GM23338 (cell line): ENCODE data around the gene ALDH1A2. TPM values are rescaled to one million over a fixed set of nuclear protein-coding genes. Genes with fewer than 3 reads are reported as not detected.

Experiments used
- ATAC-seq: fragments of 200-7000 bp; cut with Tn5 transposase; 3 replicates; pipeline ENCODE4 v1.9.1; 2020
- DNase-seq: peaks from one replicate; pipeline ENCODE4 v3.0.0-alpha.2; 2015; ENCODE audit warnings: low spot score
- H2AFZ ChIP-seq: fragments of 200-600 bp; sonication (generic); 2 replicates; pipeline ENCODE4 v1.8.0; 2016; ENCODE audit warnings: antibody characterized with exemption, mild to moderate bottlenecking, moderate library complexity
- H3F3A ChIP-seq: fragments of 200-600 bp; sonication (generic); replicated peaks from 2 replicates; pipeline ENCODE4 v1.8.0; 2017; ENCODE audit warnings: antibody characterized with exemption, mixed run types, low read depth
- H3K27ac ChIP-seq: fragments of 200-600 bp; sonication (generic); 2 replicates; pipeline ENCODE4 v1.6.1; 2016; ENCODE audit warnings: low read depth
- H3K27me3 ChIP-seq: fragments of 200-600 bp; sonication (generic); 2 replicates; pipeline ENCODE4 v1.8.0; 2016; ENCODE audit warnings: mild to moderate bottlenecking, mixed run types, moderate library complexity; ENCODE audit not compliant: insufficient read depth
- H3K36me3 ChIP-seq: fragments of 200-600 bp; sonication (generic); 2 replicates; pipeline ENCODE4 v1.8.0; 2016; ENCODE audit warnings: mild to moderate bottlenecking; ENCODE audit not compliant: insufficient read depth
- H3K4me1 ChIP-seq: fragments of 200-600 bp; sonication (generic); 2 replicates; pipeline ENCODE4 v1.8.0; 2016; ENCODE audit warnings: mild to moderate bottlenecking, moderate library complexity; ENCODE audit not compliant: insufficient read depth
- H3K4me2 ChIP-seq: fragments of 200-600 bp; sonication (generic); 2 replicates; pipeline ENCODE4 v1.7.1; 2017; ENCODE audit warnings: mixed run types
- H3K4me3 ChIP-seq: fragments of 200-600 bp; sonication (generic); 2 replicates; pipeline ENCODE4 v1.6.1; 2016; ENCODE audit warnings: mixed run types
- H3K79me2 ChIP-seq: fragments of 200-600 bp; sonication (generic); replicated peaks from 2 replicates; pipeline ENCODE4 v1.8.0; 2017; ENCODE audit warnings: mild to moderate bottlenecking; ENCODE audit not compliant: insufficient read depth
- H3K9me2 ChIP-seq: fragments of 200-600 bp; sonication (generic); 2 replicates; pipeline ENCODE4 v1.8.0; 2017; ENCODE audit not compliant: insufficient read depth
- H4K20me1 ChIP-seq: fragments of 200-600 bp; sonication (generic); replicated peaks from 2 replicates; pipeline ENCODE4 v1.8.0; 2017; ENCODE audit warnings: mild to moderate bottlenecking; ENCODE audit not compliant: insufficient read depth
- H3K27ac Mint-ChIP-seq: 2 replicates; pipeline ENCODE4 v1.8.0; 2020; ENCODE audit warnings: inconsistent platforms, mild to moderate bottlenecking, moderate library complexity, mixed read lengths
- H3K27me3 Mint-ChIP-seq: 3 replicates; pipeline ENCODE4 v1.8.0; 2022; ENCODE audit warnings: low read depth, mild to moderate bottlenecking, moderate library complexity, mixed read lengths, inconsistent platforms; ENCODE audit not compliant: insufficient read depth, poor library complexity
- H3K36me3 Mint-ChIP-seq: 3 replicates; pipeline ENCODE4 v1.8.0; 2021; ENCODE audit warnings: low read depth, mild to moderate bottlenecking, inconsistent platforms, moderate library complexity, mixed read lengths
- H3K4me1 Mint-ChIP-seq: 3 replicates; pipeline ENCODE4 v1.8.0; 2020; ENCODE audit warnings: mild to moderate bottlenecking, inconsistent platforms, mixed read lengths
- H3K4me3 Mint-ChIP-seq: 3 replicates; pipeline ENCODE4 v1.8.0; 2021; ENCODE audit warnings: moderate library complexity, mild to moderate bottlenecking, inconsistent platforms, mixed read lengths
- H3K9me3 Mint-ChIP-seq: 3 replicates; pipeline ENCODE4 v1.8.0; 2020; ENCODE audit warnings: moderate library complexity, mild to moderate bottlenecking, inconsistent platforms, mixed read lengths
- CREB1 ChIP-seq: fragments of 250-450 bp; sonication (Bioruptor Pico); IDR thresholded peaks from 2 replicates; pipeline ENCODE4 v1.5.0; 2020; ENCODE audit warnings: low read depth, mild to moderate bottlenecking, moderate library complexity
- CTCF ChIP-seq, 2 experiments: fragments of 200-600 bp in 1 of 2; sonication (generic) in 1 of 2; conservative IDR thresholded peaks; 2 replicates each; pipeline versions ENCODE4 v1.5.1 to v1.6.1; 2016 to 2017; ENCODE audit warnings: antibody characterized with exemption in 2 of 2, low read depth in 2 of 2, mild to moderate bottlenecking in 2 of 2, moderate library complexity in 1 of 2
- EZH2 ChIP-seq: fragments of 200-600 bp; sonication (generic); IDR thresholded peaks from one replicate; pipeline ENCODE4 v1.8.0; 2017; ENCODE audit warnings: antibody characterized with exemption, mild to moderate bottlenecking, low read depth; ENCODE audit not compliant: unreplicated experiment
- EZH2phosphoT487 ChIP-seq: fragments of 200-600 bp; sonication (generic); IDR thresholded peaks from one replicate; pipeline ENCODE4 v1.8.1; 2018; ENCODE audit warnings: antibody characterized with exemption; ENCODE audit not compliant: unreplicated experiment
- JUNB ChIP-seq: IDR thresholded peaks from one replicate; pipeline ENCODE4 v1.6.1; 2016; ENCODE audit warnings: antibody characterized with exemption; ENCODE audit not compliant: unreplicated experiment
- NANOG ChIP-seq: IDR thresholded peaks from 2 replicates; pipeline ENCODE4 v1.6.1; 2016; ENCODE audit warnings: antibody characterized with exemption, borderline replicate concordance
- STAT1 ChIP-seq: IDR thresholded peaks from one replicate; pipeline ENCODE4 v1.6.1; 2016; ENCODE audit warnings: antibody characterized with exemption; ENCODE audit not compliant: unreplicated experiment
- ZNF114 ChIP-seq: fragments of 250-450 bp; sonication (Bioruptor Pico); IDR thresholded peaks from 2 replicates; pipeline ENCODE4 v1.5.0; 2020; ENCODE audit warnings: mild to moderate bottlenecking, moderate library complexity
- ZNF331 ChIP-seq: fragments of 250-450 bp; sonication (Bioruptor Pico); IDR thresholded peaks from 2 replicates; pipeline ENCODE4 v1.5.0; 2020; ENCODE audit warnings: low read depth, mild to moderate bottlenecking, moderate library complexity
- polyA plus RNA-seq: library from polyadenylated mRNA; unstranded; fragments of >200 nt; fragmentation: Nextera tagmentation; extraction: Ambion mirVana; gene quantifications from 2 replicates; pipeline ENCODE4 v1.2.1, GENCODE V29; 2016
- total RNA-seq: library from RNA; depleted of rRNA; stranded (reverse); fragments of >200 nt; shearing (Covaris generic); gene quantifications from 2 replicates; pipeline ENCODE4 v1.2.3, GENCODE V29; 2014
- TF ChIP-seq, protein P1 (sequence below): IDR thresholded peaks from one replicate; pipeline ENCODE4 v1.6.1; 2018; ENCODE audit warnings: antibody characterized with exemption; ENCODE audit not compliant: unreplicated experiment

ALDH1A2 gene
- total and polyA plus RNA-seq, 2 experiments from 2014 or later, result 0.80 TPM; not detected in 1

DNA sequence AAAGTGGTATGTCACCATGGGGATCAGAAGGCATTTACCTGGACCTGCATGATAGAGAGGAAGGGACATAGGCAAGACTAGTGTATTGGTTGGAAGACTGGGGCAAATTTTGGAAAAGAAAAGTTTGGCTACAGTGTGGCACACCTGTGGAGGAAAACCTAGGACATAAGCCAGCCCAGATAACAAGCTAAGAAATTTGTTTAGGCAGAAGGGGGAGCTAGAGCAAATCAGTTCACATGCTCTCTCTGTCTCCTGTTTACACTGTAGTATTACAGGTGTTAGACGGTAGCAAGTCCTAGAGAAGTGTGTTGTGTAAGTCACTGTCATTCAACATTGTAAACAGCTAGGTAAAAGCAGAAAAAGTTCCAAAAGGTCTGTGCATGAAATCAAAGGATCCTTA lies 11.9 kb upstream of the ALDH1A2 start:
- peak; percentile 51 for DNase-seq
- Mint-ChIP-seq H3K9me3 (no peaks in the 10 kb centered on the region), H3K36me3 (no peaks in the 10 kb centered on the region), H3K4me3 (no peak overlapping the region), H3K27ac (no peak overlapping the region), H3K27me3 (no peaks in the 10 kb centered on the region), H3K4me1 (peaks cover 26% of the 10 kb centered on the region)
- Histone ChIP-seq H4K20me1 (no peaks in the 10 kb centered on the region), H2AFZ (0 out of 2 replicates have a peak overlapping the region, but pooled peaks have one; percentile 0), H3K27me3 (no peaks in the 10 kb centered on the region), H3K36me3 (no peaks in the 10 kb centered on the region), H3K79me2 (no peaks in the 10 kb centered on the region), H3K27ac (no peak overlapping the region), H3K4me2 (no peak overlapping the region), H3K4me3 (no peak overlapping the region), H3K9me2 (no peaks in the 10 kb centered on the region; the same call in 1 of the 2 replicates), H3F3A (no peaks in the 10 kb centered on the region), H3K4me1 (peaks cover 11% of the 10 kb centered on the region; the same call in 1 of the 2 replicates)
- ATAC-seq, result peak; percentile 96
- TF ChIP-seq ZNF114 (CRISPR knock-in tag), result no peak
- TF ChIP-seq CTCF (conservative IDR thresholded peaks at IDR 0.05; ENCODE audit: low read depth in 2 of 2), result peak; percentile 48 to 75
- TF ChIP-seq, protein P1, sequence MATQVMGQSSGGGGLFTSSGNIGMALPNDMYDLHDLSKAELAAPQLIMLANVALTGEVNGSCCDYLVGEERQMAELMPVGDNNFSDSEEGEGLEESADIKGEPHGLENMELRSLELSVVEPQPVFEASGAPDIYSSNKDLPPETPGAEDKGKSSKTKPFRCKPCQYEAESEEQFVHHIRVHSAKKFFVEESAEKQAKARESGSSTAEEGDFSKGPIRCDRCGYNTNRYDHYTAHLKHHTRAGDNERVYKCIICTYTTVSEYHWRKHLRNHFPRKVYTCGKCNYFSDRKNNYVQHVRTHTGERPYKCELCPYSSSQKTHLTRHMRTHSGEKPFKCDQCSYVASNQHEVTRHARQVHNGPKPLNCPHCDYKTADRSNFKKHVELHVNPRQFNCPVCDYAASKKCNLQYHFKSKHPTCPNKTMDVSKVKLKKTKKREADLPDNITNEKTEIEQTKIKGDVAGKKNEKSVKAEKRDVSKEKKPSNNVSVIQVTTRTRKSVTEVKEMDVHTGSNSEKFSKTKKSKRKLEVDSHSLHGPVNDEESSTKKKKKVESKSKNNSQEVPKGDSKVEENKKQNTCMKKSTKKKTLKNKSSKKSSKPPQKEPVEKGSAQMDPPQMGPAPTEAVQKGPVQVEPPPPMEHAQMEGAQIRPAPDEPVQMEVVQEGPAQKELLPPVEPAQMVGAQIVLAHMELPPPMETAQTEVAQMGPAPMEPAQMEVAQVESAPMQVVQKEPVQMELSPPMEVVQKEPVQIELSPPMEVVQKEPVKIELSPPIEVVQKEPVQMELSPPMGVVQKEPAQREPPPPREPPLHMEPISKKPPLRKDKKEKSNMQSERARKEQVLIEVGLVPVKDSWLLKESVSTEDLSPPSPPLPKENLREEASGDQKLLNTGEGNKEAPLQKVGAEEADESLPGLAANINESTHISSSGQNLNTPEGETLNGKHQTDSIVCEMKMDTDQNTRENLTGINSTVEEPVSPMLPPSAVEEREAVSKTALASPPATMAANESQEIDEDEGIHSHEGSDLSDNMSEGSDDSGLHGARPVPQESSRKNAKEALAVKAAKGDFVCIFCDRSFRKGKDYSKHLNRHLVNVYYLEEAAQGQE, result no peak

DNA sequence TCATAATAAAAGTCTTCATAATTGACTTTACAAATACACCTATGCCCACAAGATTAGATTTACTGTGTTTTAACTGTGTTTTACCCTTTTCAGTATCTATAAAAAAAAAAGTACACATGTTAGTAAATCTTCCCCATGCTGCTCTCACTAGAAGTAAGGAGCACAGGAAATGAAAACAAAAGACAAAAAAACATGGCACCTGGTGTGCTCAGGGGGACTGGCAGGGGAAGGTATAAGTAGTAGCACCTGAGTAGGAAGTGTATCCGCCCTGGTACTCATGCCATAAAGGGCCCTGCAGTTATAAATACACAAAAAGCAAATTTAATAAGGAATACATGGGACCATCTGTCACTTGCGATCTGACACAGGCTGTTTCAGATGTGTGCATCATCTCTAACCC lies 8.9 kb upstream of the ALDH1A2 start:
- peak; percentile 28 for DNase-seq
- no peak for TF ChIP-seq STAT1
- no peak for TF ChIP-seq EZH2phosphoT487
- no peak for TF ChIP-seq ZNF331 (CRISPR knock-in tag)
- no peak for TF ChIP-seq CTCF (conservative IDR thresholded peaks at IDR 0.05; ENCODE audit: low read depth in 2 of 2)
- no peak for TF ChIP-seq NANOG
- TF ChIP-seq EZH2, result no peak
- no peak for TF ChIP-seq JUNB
- TF ChIP-seq CREB1 (CRISPR knock-in tag), result no peak

More for the DNA sequence above, 8.9 kb upstream of the ALDH1A2 start:
- Mint-ChIP-seq H3K4me3 (no peak overlapping the region), H3K9me3 (no peaks in the 10 kb centered on the region), H3K36me3 (no peaks in the 10 kb centered on the region), H3K27ac (no peak overlapping the region), H3K4me1 (peaks cover 10% of the 10 kb centered on the region), H3K27me3 (no peaks in the 10 kb centered on the region)
- H3K27me3 ChIP-seq, result peaks cover 8% of the 10 kb centered on the region; the same call in 1 of the 2 replicates
- no peak overlapping the region for H3K4me2 ChIP-seq
- H3F3A ChIP-seq, result no peaks in the 10 kb centered on the region
- no peaks in the 10 kb centered on the region for H3K36me3 ChIP-seq
- H3K4me1 ChIP-seq, result no peaks in the 10 kb centered on the region
- no peak overlapping the region for H3K4me3 ChIP-seq
- H3K9me2 ChIP-seq, result no peaks in the 10 kb centered on the region
- peak overlapping the region; percentile 39 for H2AFZ ChIP-seq
- ATAC-seq, result no peak
- no peaks in the 10 kb centered on the region for H4K20me1 ChIP-seq
- no peak overlapping the region for H3K27ac ChIP-seq
- H3K79me2 ChIP-seq, result no peaks in the 10 kb centered on the region
